Naive thymus-derived CD4-positive, alpha-beta T cell (primary cell): ENCODE measurements around the gene FPR3. TPM values are rescaled to one million over a fixed set of nuclear protein-coding genes. Genes with fewer than 3 reads are reported as not detected.

Experiments
- ATAC-seq: fragments of 150-1000 bp; cut with Tn5 transposase; 2 replicates; pipeline ENCODE4 v1.10.0; 2021; ENCODE audit warnings: mild to moderate bottlenecking, moderate library complexity
- CTCF ChIA-PET: fragments of 350-600 bp; sonication (Branson Sonifier 250); formaldehyde crosslinking; loops from one replicate; lab custom pipeline; 2021; ENCODE audit warnings: antibody characterized with exemption; lab: Charles Lee
- POLR2A ChIA-PET: fragments of 350-600 bp; sonication (Branson Sonifier 250); formaldehyde crosslinking; loops from one replicate; lab custom pipeline; 2021; ENCODE audit warnings: antibody characterized with exemption, inconsistent platforms; lab: Charles Lee
- DNase-seq, 9 donors: peaks; one replicate each; pipeline versions ENCODE4 v3.0.0 to v3.0.0-alpha.2; 2020 to 2022; ENCODE audit warnings: mixed read lengths in 1 of 9
- H3K27ac ChIP-seq: one replicate; pipeline ENCODE4 v1.7.0; 2013; ENCODE audit warnings: mild to moderate bottlenecking, low read depth, low read length, moderate library complexity
- H3K27me3 ChIP-seq, 2 donors: one replicate each; pipeline ENCODE4 v1.7.0; 2013; ENCODE audit warnings: low read length in 2 of 2, mild to moderate bottlenecking in 2 of 2, moderate library complexity in 2 of 2; ENCODE audit not compliant: control insufficient read depth in 2 of 2, insufficient read depth in 2 of 2
- H3K36me3 ChIP-seq, 3 experiments: 1 replicate in 2 of 3; 2 replicates in 1 of 3; pipeline ENCODE4 v1.7.0; 2013; ENCODE audit warnings: low read length in 3 of 3, mild to moderate bottlenecking in 3 of 3, moderate library complexity in 1 of 3; ENCODE audit not compliant: insufficient read depth in 3 of 3, control insufficient read depth in 2 of 3
- H3K4me1 ChIP-seq, 2 donors: one replicate each; pipeline ENCODE4 v1.7.0; 2013; ENCODE audit warnings: low read length in 2 of 2, mild to moderate bottlenecking in 2 of 2, moderate library complexity in 1 of 2; ENCODE audit not compliant: control insufficient read depth in 2 of 2, insufficient read depth in 2 of 2
- H3K4me3 ChIP-seq: 2 replicates; pipeline ENCODE4 v1.7.0; 2013; ENCODE audit warnings: mild to moderate bottlenecking, low read length
- H3K9me3 ChIP-seq, 3 experiments: 1 replicate in 2 of 3; 2 replicates in 1 of 3; pipeline ENCODE4 v1.7.0; 2013; ENCODE audit warnings: low read length in 3 of 3; ENCODE audit not compliant: control insufficient read depth in 2 of 3
- H3K27ac Mint-ChIP-seq, 9 donors: one replicate each; pipeline ENCODE4 v1.8.0; 2020 to 2022; ENCODE audit warnings: mixed read lengths in 9 of 9, mild to moderate bottlenecking in 8 of 9, moderate library complexity in 5 of 9, inconsistent platforms in 2 of 9
- H3K27me3 Mint-ChIP-seq, 5 donors: one replicate each; pipeline ENCODE4 v1.8.0; 2021 to 2022; ENCODE audit warnings: mixed read lengths in 5 of 5, mild to moderate bottlenecking in 1 of 5
- H3K36me3 Mint-ChIP-seq, 5 donors: one replicate each; pipeline ENCODE4 v1.8.0; 2020 to 2022; ENCODE audit warnings: mixed read lengths in 5 of 5, mild to moderate bottlenecking in 3 of 5, inconsistent platforms in 1 of 5
- H3K4me1 Mint-ChIP-seq, 7 donors: one replicate each; pipeline ENCODE4 v1.8.0; 2020 to 2022; ENCODE audit warnings: mixed read lengths in 7 of 7, mild to moderate bottlenecking in 3 of 7, inconsistent platforms in 1 of 7
- H3K4me3 Mint-ChIP-seq, 10 donors: one replicate each; pipeline ENCODE4 v1.8.0; 2020 to 2022; ENCODE audit warnings: mild to moderate bottlenecking in 10 of 10, mixed read lengths in 10 of 10, moderate library complexity in 6 of 10, inconsistent platforms in 2 of 10
- H3K9me3 Mint-ChIP-seq, 11 donors: one replicate each; pipeline ENCODE4 v1.8.0; 2020 to 2022; ENCODE audit warnings: mixed read lengths in 11 of 11, mild to moderate bottlenecking in 4 of 11, inconsistent platforms in 1 of 11, moderate library complexity in 1 of 11
- intact Hi-C, 2 donors: fragments of 100-400 bp; cut with micrococcal nuclease; formaldehyde crosslinking; loops; one replicate each; pipeline ENCODE4 v1.15.1; 2023
- polyA plus RNA-seq, 2 donors: library from polyadenylated mRNA; unstranded; fragments of 300-500 nt; fragmentation: Illumina TruSeq; gene quantifications; one replicate each; pipeline ENCODE4 v1.2.3, GENCODE V29; 2021
- total RNA-seq, 6 experiments: library from RNA in 5 of 6; stranded (reverse) in 5 of 6; gene quantifications; 1 replicate in 5 of 6; 2 replicates in 1 of 6; pipeline ENCODE4 v1.2.3 and lab custom pipeline; 2021 to 2026

FPR3 gene
- total and polyA plus RNA-seq, 7 experiments from 2014 or later = 0.13 to 5.1 (median 3.0) TPM; not detected in 3

DNA sequence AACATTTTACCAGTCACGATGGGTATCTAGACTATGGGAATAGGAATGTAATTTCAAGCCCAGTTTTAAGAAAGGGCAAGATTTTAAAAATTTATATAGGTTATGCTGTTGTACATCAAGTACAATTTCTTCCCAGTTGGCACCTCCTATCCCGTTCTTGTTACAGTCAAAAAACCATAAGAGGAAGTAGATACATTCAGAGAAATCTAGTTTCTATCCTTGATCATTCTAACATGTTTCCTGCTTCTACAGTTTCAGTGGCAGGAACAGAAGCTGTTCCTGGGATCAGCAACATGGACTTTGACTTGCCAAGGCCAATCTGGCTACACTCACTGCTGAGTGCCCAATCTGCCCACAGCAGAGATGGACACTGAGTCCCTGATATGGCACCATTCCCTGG, 14.7 kb upstream of the FPR3 start:
- H3K4me1 ChIP-seq = no peaks in the 10 kb centered on the region
- CTCF ChIA-PET = no interaction called here
- peaks cover 0 to 2% (median 0%) of the 10 kb centered on the region in 11 donors for H3K9me3 Mint-ChIP-seq

DNA sequence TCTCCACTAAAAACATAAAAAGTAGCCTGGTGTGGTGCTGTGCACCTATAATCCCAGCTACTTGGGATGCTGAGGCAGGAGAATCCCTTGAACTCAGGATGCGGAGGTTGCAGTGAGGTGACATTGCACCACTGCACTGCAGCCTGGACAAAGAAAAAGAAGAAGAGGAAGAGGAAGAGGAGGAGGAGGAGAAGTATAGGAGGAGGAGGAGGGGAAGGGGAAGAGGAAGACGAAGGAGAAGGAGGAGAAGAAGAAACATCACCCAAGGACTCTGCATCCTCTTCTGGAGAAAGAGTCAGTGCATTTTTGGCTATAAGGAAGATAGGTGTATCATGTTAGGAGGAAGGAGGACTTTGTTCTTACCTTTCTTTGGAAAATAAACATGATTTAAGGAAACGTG, 13.0 kb upstream of the FPR3 start:
- Mint-ChIP-seq H3K27me3 (peaks cover 8 to 35% (median 32%) of the 10 kb centered on the region in 5 donors), H3K4me1 (peaks cover 0 to 7% (median 0%) of the 10 kb centered on the region in 7 donors), H3K27ac (no peak overlapping the region), H3K36me3 (no peaks in the 10 kb centered on the region), H3K4me3 (no peak overlapping the region), H3K9me3 (peaks cover 0 to 1% (median 0%) of the 10 kb centered on the region in 11 donors)
- Histone ChIP-seq H3K4me3 (no peak overlapping the region), H3K27ac (no peak overlapping the region), H3K9me3 (no peaks in the 10 kb centered on the region), H3K36me3 (no peaks in the 10 kb centered on the region), H3K4me1 (no peaks in the 10 kb centered on the region), H3K27me3 (peaks cover 0 to 5% of the 10 kb centered on the region in 2 donors)
- CTCF ChIA-PET = no interaction called here
- POLR2A ChIA-PET = no interaction called here
- DNase-seq = no peak
- intact Hi-C loops = no loop called here
- no peak for ATAC-seq

More for the DNA sequence above, 14.7 kb upstream of the FPR3 start:
- Mint-ChIP-seq H3K4me3 (no peak overlapping the region), H3K27ac (no peak overlapping the region), H3K36me3 (no peaks in the 10 kb centered on the region), H3K27me3 (peaks cover 13 to 49% (median 49%) of the 10 kb centered on the region in 5 donors), H3K4me1 (peaks cover 0 to 7% (median 0%) of the 10 kb centered on the region in 7 donors)
- Histone ChIP-seq H3K4me3 (no peak overlapping the region), H3K27ac (no peak overlapping the region), H3K27me3 (peaks cover 0 to 8% of the 10 kb centered on the region in 2 donors), H3K36me3 (no peaks in the 10 kb centered on the region), H3K9me3 (no peaks in the 10 kb centered on the region)
- DNase-seq = no peak
- POLR2A ChIA-PET = interaction anchor here (0.5 kb wide), 1 partner anchor 1917 kb away, joined by 3 read pairs; no protein-coding TSS in a partner anchor
- ATAC-seq = no peak
- intact Hi-C loops = no loop called here

DNA sequence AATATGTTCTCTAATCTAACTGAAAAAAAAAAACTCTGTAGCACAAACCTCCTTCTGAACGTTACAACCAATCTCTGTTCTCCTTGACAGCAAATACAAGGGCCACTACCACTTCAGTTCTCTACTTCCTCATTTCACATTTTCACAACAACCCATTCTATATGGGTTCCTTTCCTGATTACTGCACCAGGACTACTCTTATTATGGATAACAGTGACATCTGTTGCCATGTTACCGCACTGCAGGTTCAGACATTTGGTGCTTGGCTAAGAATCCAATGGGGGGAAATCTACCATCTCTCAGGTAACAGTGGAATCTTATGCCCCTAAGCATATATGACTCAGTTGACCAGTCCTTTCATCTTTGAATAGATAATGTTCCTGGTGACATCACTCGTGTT, 11.6 kb upstream of the FPR3 start:
- peaks cover 2 to 33% (median 25%) of the 10 kb centered on the region in 5 donors for H3K27me3 Mint-ChIP-seq
- DNase-seq (no peak), ATAC-seq (peak; percentile 57)
- no peaks in the 10 kb centered on the region for H3K36me3 ChIP-seq
- H3K4me3 ChIP-seq = no peak overlapping the region
- H3K4me1 Mint-ChIP-seq = peaks cover 0 to 3% (median 0%) of the 10 kb centered on the region in 7 donors
- peaks cover 0 to 1% (median 0%) of the 10 kb centered on the region in 5 donors for H3K36me3 Mint-ChIP-seq
- H3K9me3 Mint-ChIP-seq = peaks cover 0 to 8% (median 2%) of the 10 kb centered on the region in 11 donors
- no peak overlapping the region for H3K27ac ChIP-seq
- CTCF ChIA-PET = no interaction called here
- POLR2A ChIA-PET = no interaction called here
- H3K27ac Mint-ChIP-seq = no peak overlapping the region
- H3K4me1 ChIP-seq = no peaks in the 10 kb centered on the region
- H3K9me3 ChIP-seq = no peaks in the 10 kb centered on the region
- intact Hi-C loops = no loop called here
- peaks cover 0 to under 1% of the 10 kb centered on the region in 2 donors for H3K27me3 ChIP-seq
- H3K4me3 Mint-ChIP-seq = no peak overlapping the region

DNA sequence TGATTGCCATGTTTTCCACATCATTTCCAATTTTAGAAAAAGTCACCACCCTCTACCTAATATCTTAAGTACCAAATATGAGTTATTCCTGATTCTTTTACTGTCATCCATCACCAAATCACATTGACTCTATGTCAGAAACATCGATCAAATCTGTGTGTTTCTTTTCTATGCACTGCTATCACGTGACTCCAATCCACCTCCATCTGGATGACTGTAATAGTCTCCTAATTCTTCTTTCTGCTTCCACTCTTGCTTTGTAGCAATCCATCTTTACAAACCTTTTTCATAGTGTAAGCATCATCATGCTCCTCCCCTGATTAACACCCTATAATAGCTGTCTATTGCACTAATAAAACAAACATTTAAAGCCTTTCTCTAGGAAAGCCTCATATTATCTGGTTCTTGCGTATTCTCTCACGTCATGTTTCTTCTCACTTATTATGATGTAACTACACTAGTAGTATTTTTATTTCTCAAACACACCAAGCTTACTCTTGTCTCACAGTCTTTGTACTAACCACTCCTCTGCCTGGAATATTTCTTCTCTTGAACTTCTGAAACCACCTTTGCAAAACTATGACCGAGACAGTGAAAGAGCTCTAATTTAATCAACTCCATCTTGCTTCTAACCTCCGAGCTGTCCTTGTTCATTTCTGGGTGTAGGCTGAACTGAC, 10.7 kb upstream of the FPR3 start:
- intact Hi-C loops = no loop called here

GRCh38 chr19:51784922-51785690, 9.9 kb upstream of the FPR3 start:
- H3K4me1 Mint-ChIP-seq = peaks cover 0 to 2% (median 0%) of the 10 kb centered on the region in 7 donors
- no peak overlapping the region for H3K27ac ChIP-seq

More for the DNA sequence above, 10.7 kb upstream of the FPR3 start:
- Histone ChIP-seq H3K27me3 (no peaks in the 10 kb centered on the region), H3K27ac (no peak overlapping the region), H3K36me3 (no peaks in the 10 kb centered on the region), H3K9me3 (no peaks in the 10 kb centered on the region), H3K4me3 (no peak overlapping the region), H3K4me1 (no peaks in the 10 kb centered on the region)
- no peak for ATAC-seq
- ChIA-PET CTCF (no interaction called here), POLR2A (no interaction called here)
- Mint-ChIP-seq H3K4me3 (no peak overlapping the region), H3K9me3 (peaks cover 0 to 9% (median 4%) of the 10 kb centered on the region in 11 donors), H3K4me1 (peaks cover 0 to 2% (median 0%) of the 10 kb centered on the region in 7 donors), H3K27ac (no peak overlapping the region), H3K36me3 (peaks cover 0 to 1% (median 0%) of the 10 kb centered on the region in 5 donors), H3K27me3 (peaks cover 2 to 33% (median 19%) of the 10 kb centered on the region in 5 donors)
- DNase-seq = no peak

GRCh38 chr19:51786646-51787494, 8.1 kb upstream of the FPR3 start:
- ChIA-PET POLR2A (no interaction called here), CTCF (no interaction called here)
- no peaks in the 10 kb centered on the region for H3K36me3 ChIP-seq
- no peak overlapping the region for H3K27ac ChIP-seq
- H3K4me1 ChIP-seq = no peaks in the 10 kb centered on the region
- Mint-ChIP-seq H3K27ac (no peak overlapping the region), H3K36me3 (peaks cover 0 to 1% (median 0%) of the 10 kb centered on the region in 5 donors), H3K4me3 (no peak overlapping the region), H3K9me3 (peaks cover 0 to 13% (median 6%) of the 10 kb centered on the region in 11 donors), H3K4me1 (peaks cover 0 to 2% (median 0%) of the 10 kb centered on the region in 7 donors), H3K27me3 (peaks cover 0 to 17% (median 10%) of the 10 kb centered on the region in 5 donors)
- no peak overlapping the region for H3K4me3 ChIP-seq
- intact Hi-C loops = no loop called here
- no peaks in the 10 kb centered on the region for H3K27me3 ChIP-seq
- no peaks in the 10 kb centered on the region for H3K9me3 ChIP-seq
- ATAC-seq (no peak), DNase-seq (no peak)

More at GRCh38 chr19:51784922-51785690, 9.9 kb upstream of the FPR3 start:
- peaks cover 0 to 1% (median 0%) of the 10 kb centered on the region in 5 donors for H3K36me3 Mint-ChIP-seq
- Histone ChIP-seq H3K36me3 (no peaks in the 10 kb centered on the region), H3K4me1 (no peaks in the 10 kb centered on the region), H3K9me3 (no peaks in the 10 kb centered on the region), H3K4me3 (no peak overlapping the region), H3K27me3 (no peaks in the 10 kb centered on the region)
- no peak overlapping the region for H3K27ac Mint-ChIP-seq
- CTCF ChIA-PET = no interaction called here
- H3K9me3 Mint-ChIP-seq = peaks cover 0 to 9% (median 5%) of the 10 kb centered on the region in 11 donors
- peaks cover 0 to 30% (median 13%) of the 10 kb centered on the region in 5 donors for H3K27me3 Mint-ChIP-seq
- ATAC-seq (peak; percentile 91), DNase-seq (peak in 1 of 9 donors; percentile 26)
- POLR2A ChIA-PET = no interaction called here
- H3K4me3 Mint-ChIP-seq = no peak overlapping the region
- intact Hi-C loops = no loop called here
